A549 treated with CpdA at 1 μM for 4 hours (cell line): ENCODE results near the gene MFRP. TPM values are rescaled to one million over a fixed set of nuclear protein-coding genes. Genes with fewer than 3 reads are reported as not detected.

Experiments
- total RNA-seq: library from RNA; stranded (reverse); fragments of 200-300 nt; extraction: Qiagen RNA extraction; gene quantifications from 5 replicates; pipeline ENCODE4 v1.2.3, GENCODE V29; 2022; ENCODE audit warnings: low read depth

MFRP gene
- not detected in 5 replicates for total RNA-seq

GRCh38 chr11:119346605-119347004 is at the start of gene MFRP:
MFRP (minus strand) TSS chr11:119346705; CDS start chr11:119346513, 192 bp downstream.

DNA sequence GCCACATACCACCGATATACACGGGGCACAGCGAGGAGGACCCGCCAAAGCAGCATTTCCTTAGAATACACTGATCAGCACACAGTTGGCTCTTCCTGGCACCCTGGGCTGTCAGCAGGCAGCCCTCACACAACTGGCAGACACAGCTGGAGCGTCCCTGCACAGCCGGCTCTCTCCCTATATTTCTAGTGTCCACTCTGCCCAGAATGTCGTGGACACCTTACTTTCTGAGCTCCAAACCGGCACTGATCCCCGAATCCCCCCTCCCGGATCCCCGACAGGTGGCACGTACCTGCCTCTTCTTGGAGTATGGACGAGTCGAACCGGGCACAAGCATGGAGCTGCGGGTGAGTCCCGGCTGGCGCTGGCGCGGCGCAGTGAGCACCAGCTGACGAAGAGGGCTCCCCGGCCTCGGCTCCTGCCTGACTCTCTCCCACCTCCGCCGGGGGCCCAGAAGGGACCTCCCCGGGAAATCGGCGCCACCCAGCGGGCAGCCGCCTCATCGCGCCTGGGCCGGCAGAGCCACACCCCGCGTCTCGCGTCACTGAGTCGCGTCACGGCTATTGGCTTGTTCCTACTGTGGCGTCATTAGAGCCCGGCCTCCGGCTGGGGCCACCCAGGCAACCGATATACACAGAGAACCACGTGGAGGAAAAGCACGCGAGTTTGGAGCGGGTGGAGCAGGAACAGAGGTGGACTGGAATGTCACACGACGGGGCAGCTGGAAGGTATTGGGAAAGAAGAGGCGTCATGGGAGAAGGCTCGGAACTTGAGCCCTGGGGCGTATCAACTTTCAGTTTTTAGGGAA is 34.9 kb upstream of the MFRP start, which contains the start of gene USP2:
USP2 (minus strand) TSS at position 510 of the 808 bp plus-strand sequence. CDS start 8,210 bp downstream, outside the sequence.

GRCh38 chr11:119340335-119341221 is 5.9 kb downstream of the MFRP start, which contains the start of gene C1QTNF5:
C1QTNF5 (minus strand) TSS chr11:119340883; CDS start chr11:119340397, 486 bp downstream.

GRCh38 chr11:119334174-119334930 is 12.2 kb downstream of the MFRP start, which contains the start of gene RNF26:
RNF26 (plus strand) TSS chr11:119334527; CDS start chr11:119335123, 596 bp downstream.

DNA sequence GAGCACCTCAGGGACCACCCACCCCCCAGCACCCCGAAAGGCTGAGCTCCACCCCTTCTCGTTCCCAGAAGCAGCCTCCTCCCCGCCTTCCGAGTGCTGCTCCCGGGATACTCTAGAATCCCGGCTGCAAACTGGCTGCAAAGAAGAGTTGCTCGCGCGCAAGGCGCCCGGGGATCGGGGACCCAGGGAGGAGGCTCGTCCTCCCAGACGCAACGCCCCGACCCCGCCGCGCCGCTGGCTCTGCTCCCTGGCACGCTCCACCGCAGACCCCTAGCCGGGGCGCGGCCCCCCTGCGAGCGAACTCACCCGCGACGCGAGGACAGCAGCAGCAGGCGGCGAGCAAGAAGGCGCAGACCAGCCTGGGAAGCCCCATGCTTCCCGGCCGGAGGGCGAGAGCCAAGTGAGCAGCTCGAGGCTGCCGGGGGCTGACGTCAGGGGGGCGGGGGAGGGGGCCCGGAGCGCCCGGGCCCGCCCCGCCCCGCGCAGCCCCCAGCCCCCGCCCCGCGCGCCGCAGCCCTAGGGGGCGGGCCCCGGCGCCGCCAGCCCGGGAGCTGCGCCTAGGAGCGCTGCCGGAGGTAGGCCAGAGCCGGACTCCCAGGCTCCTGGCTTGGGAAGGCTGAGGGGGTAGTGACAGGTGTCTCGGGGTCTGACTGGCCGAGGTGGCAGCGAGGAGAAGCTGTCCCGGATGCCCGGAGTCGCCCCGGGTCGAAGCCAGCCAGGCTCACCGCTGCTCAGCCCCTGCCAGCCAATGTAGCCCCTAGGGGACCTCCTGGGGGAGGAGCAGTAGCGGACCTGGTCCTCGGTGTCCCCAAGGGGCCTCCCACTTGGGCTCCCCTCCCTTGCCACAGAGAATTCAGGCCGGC is 29.5 kb downstream of the MFRP start, which contains the start of gene MCAM:
MCAM (minus strand) TSS at position 402 of the 863 bp plus-strand sequence; CDS start at position 373, 29 bp downstream.

Other genes with a start within 250 kb of the MFRP start
- 30.9 to 46.9 TPM (median 43.8 TPM) in 5 replicates for gene DPAGT1, start 244.9 kb downstream of the MFRP start, total RNA-seq
- gene C2CD2L, start 239.4 kb downstream of the MFRP start, total RNA-seq, result 4.2 to 7.6 TPM (median 7.0 TPM) in 5 replicates
- 9.3 to 13.2 TPM (median 11.9 TPM) in 5 replicates for gene HINFP, start 225.1 kb downstream of the MFRP start, total RNA-seq
- gene ABCG4, start 197.7 kb downstream of the MFRP start, total RNA-seq, result 0.15 to 0.87 TPM (median 0.30 TPM) in 5 replicates
- 7.7 to 11.4 TPM (median 9.9 TPM) in 5 replicates for gene NLRX1, start 178.0 kb downstream of the MFRP start, total RNA-seq
- 0.27 to 0.45 TPM (median 0.39 TPM) in 4 of 5 replicates, not detected in the other for gene NHERF4, start 161.2 kb downstream of the MFRP start, total RNA-seq
- gene CBL, start 140.4 kb downstream of the MFRP start, total RNA-seq, result 7.2 to 10.1 TPM (median 8.8 TPM) in 5 replicates
- 9.5 to 12.7 TPM (median 10.9 TPM) in 5 replicates for gene MCAM, start 29.6 kb downstream of the MFRP start, total RNA-seq
- gene RNF26, start 12.2 kb downstream of the MFRP start, total RNA-seq, result 31.5 to 42.8 TPM (median 41.1 TPM) in 5 replicates
- gene C1QTNF5, start 5.8 kb downstream of the MFRP start, total RNA-seq, result not detected in 5 replicates
- gene USP2, start 35.0 kb upstream of the MFRP start, total RNA-seq, result 0.24 to 0.60 TPM (median 0.45 TPM) in 5 replicates
- 8.3 to 18.2 TPM (median 12.7 TPM) in 5 replicates for gene THY1, start 76.5 kb upstream of the MFRP start, total RNA-seq